Spleen (tissue), 11 donors: ENCODE data around the gene ETV4. TPM values are rescaled to one million over a fixed set of nuclear protein-coding genes. Genes with fewer than 3 reads are reported as not detected.

Source experiments
- DNase-seq: peaks from one replicate; pipeline ENCODE4 v3.0.0-alpha.2; 2020
- H3K27ac ChIP-seq, 8 donors: fragments of 200-600 bp; sonication (generic) in 7 of 8; 1 replicate in 4 of 8; 2 replicates in 4 of 8; pipeline versions ENCODE4 v1.5.0 to v1.8.0; 2016 to 2021; ENCODE audit warnings: inconsistent platforms in 4 of 8, mild to moderate bottlenecking in 4 of 8, moderate library complexity in 1 of 8
- H3K27me3 ChIP-seq, 7 donors: fragments of 200-600 bp; sonication (generic) in 6 of 7; replicated peaks in 1 of 7; 1 replicate in 4 of 7; 2 replicates in 3 of 7; pipeline versions ENCODE4 v1.5.0 to v1.8.0; 2016 to 2021; ENCODE audit warnings: inconsistent platforms in 3 of 7, mild to moderate bottlenecking in 1 of 7
- H3K36me3 ChIP-seq, 6 donors: fragments of 200-600 bp; sonication (generic) in 5 of 6; 1 replicate in 4 of 6; 2 replicates in 2 of 6; pipeline versions ENCODE4 v1.5.0 to v1.8.0; 2016 to 2021; ENCODE audit warnings: inconsistent platforms in 2 of 6
- H3K4me1 ChIP-seq, 6 donors: fragments of 200-600 bp; sonication (generic) in 5 of 6; 1 replicate in 3 of 6; 2 replicates in 3 of 6; pipeline versions ENCODE4 v1.5.0 to v1.8.0; 2016 to 2021; ENCODE audit warnings: inconsistent platforms in 3 of 6
- H3K4me3 ChIP-seq, 8 donors: fragments of 200-600 bp; sonication (generic) in 7 of 8; 1 replicate in 4 of 8; 2 replicates in 4 of 8; pipeline versions ENCODE4 v1.5.0 to v1.8.0; 2016 to 2021; ENCODE audit warnings: inconsistent platforms in 4 of 8, mild to moderate bottlenecking in 4 of 8, moderate library complexity in 2 of 8
- H3K9me3 ChIP-seq, 8 donors: fragments of 200-600 bp; sonication (generic) in 7 of 8; 1 replicate in 4 of 8; 2 replicates in 4 of 8; pipeline versions ENCODE4 v1.5.0 to v1.8.0; 2016 to 2021; ENCODE audit warnings: inconsistent platforms in 4 of 8
- POLR2A ChIP-seq, 3 donors: fragments of 450-650 bp; IDR thresholded peaks; one replicate each; pipeline ENCODE4 v1.5.1; 2017; ENCODE audit warnings: antibody characterized with exemption in 3 of 3, mild to moderate bottlenecking in 1 of 3
- POLR2AphosphoS5 ChIP-seq, 3 donors: sonication (generic); formaldehyde crosslinking; IDR thresholded peaks; one replicate each; pipeline ENCODE4 v1.5.1; 2017; ENCODE audit warnings: antibody characterized with exemption in 3 of 3
- WGBS, 5 donors: extraction: QIAGEN DNeasy Blood & Tissue Kit in 3 of 5; methylation state at CpG; one replicate each; pipeline versions ENCODE4 v1.1.5 to v1.1.7; 2013 to 2018; 5-methylcytosine and 5-hydroxymethylcytosine counted together
- intact Hi-C: fragments of 100-400 bp; cut with DNase I; formaldehyde crosslinking; loops from one replicate; pipeline ENCODE4 v1.15.0; 2023; ENCODE audit warnings: low total_unique reads
- polyA plus RNA-seq, 3 donors: library from polyadenylated mRNA; stranded (reverse); fragments of 200-250 nt; gene quantifications; one replicate each; pipeline ENCODE4 v1.2.1, GENCODE V29; 2013
- total RNA-seq, 7 donors: library from RNA; depleted of rRNA in 3 of 7; stranded (reverse); fragments of >200 nt in 3 of 7; fragmentation: NEBNext Ultra II Directional in 4 of 7; extraction: Animal tissue kit (Norgen Biotek cat#: 25700) in 4 of 7; gene quantifications; one replicate each; pipeline versions ENCODE4 v1.1.0 to v1.2.1, GENCODE V29; 2016 to 2021
- TF ChIP-seq, protein P1 (sequence below), 11 experiments: fragments of 200-600 bp in 7 of 11; fragments of 450-650 bp in 4 of 11; sonication (generic) in 4 of 11; IDR thresholded peaks in 8 of 11; conservative IDR thresholded peaks in 3 of 11; 1 replicate in 7 of 11; 2 replicates in 4 of 11; pipeline versions ENCODE4 v1.4.0 to v1.8.0; 2016 to 2021; ENCODE audit warnings: antibody characterized with exemption in 11 of 11, inconsistent platforms in 4 of 11, mild to moderate bottlenecking in 1 of 11
- donor health status: healthy with polysubstance abuse.
- donor health status: DM: no; HTN: no; CAD: no; lungs with moderate emphysema.
- donor health status: DM: no; HTN: no; CAD: no.
- donor health status: Bipolar disorder and iron deficiency.
- donor health status: healthy.
- donor health status: DM: no; HTN: no; CAD: no.
- donor health status: DM: yes; HTN: yes; CAD: no.

The ETV4 gene
- total and polyA plus RNA-seq, 10 donors = 0.17 to 0.97 (median 0.53) TPM; not detected in 3

DNA sequence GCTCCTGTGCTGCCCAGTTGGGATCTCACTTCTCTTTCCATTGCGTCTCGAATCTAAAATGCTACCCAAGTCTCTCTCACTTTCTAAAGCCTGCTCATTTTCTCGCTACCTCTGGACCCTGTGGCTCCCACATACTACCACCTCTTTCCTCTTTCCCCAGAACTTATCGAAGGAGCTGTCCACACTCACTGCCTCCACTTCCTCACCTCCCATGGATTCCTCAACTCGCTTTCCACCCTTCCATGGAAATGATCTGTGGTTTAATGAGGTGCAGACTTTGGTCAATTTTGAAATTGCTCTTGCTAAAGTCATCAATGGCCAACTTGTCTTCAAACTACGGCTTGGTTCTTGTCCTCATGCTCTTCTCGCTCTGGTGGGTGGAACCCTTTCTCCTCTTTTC, 37.2 kb upstream of the ETV4 start:
- no peaks in the 10 kb centered on the region for H3K27me3 ChIP-seq
- intact Hi-C loops = no loop called here
- 82 to 90% (median 85%) methylated on average over 7 of the region's 7 CpGs for WGBS, 5 donors
- H3K4me3 ChIP-seq = no peak overlapping the region
- H3K36me3 ChIP-seq = no peaks in the 10 kb centered on the region
- peaks cover 12 to 40% (median 30%) of the 10 kb centered on the region in 6 donors for H3K4me1 ChIP-seq
- TF ChIP-seq, protein P1, sequence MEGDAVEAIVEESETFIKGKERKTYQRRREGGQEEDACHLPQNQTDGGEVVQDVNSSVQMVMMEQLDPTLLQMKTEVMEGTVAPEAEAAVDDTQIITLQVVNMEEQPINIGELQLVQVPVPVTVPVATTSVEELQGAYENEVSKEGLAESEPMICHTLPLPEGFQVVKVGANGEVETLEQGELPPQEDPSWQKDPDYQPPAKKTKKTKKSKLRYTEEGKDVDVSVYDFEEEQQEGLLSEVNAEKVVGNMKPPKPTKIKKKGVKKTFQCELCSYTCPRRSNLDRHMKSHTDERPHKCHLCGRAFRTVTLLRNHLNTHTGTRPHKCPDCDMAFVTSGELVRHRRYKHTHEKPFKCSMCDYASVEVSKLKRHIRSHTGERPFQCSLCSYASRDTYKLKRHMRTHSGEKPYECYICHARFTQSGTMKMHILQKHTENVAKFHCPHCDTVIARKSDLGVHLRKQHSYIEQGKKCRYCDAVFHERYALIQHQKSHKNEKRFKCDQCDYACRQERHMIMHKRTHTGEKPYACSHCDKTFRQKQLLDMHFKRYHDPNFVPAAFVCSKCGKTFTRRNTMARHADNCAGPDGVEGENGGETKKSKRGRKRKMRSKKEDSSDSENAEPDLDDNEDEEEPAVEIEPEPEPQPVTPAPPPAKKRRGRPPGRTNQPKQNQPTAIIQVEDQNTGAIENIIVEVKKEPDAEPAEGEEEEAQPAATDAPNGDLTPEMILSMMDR (IDR thresholded peaks at IDR 0.05 in 8 of 11, conservative IDR thresholded peaks at IDR 0.05 in 3 of 11) = no peak
- TF ChIP-seq POLR2A (IDR thresholded peaks at IDR 0.05) = no peak
- TF ChIP-seq POLR2AphosphoS5 (IDR thresholded peaks at IDR 0.05) = no peak
- DNase-seq = no peak
- no peak overlapping the region for H3K27ac ChIP-seq
- H3K9me3 ChIP-seq = no peaks in the 10 kb centered on the region

DNA sequence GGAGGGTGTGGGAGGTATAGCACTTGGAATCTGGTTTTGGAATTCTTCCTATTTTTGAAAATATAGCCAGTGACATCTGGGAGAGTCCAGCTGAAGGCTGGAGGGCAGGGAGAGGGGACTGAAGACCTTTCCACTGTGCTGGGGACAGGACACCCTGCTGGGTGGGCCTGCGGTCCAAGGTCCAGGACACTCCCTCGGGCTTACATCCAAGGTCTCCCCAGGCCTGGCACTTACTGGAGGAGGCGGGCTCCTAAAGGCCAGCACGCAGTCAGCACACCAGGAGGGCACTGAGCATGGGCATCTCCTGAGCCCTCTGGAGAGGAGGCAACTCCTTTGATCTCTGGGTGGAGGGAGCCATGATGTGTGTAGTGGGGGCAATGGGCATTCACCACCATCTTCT, 35.5 kb upstream of the ETV4 start:
- Histone ChIP-seq H3K4me1 (peaks cover 19 to 53% (median 44%) of the 10 kb centered on the region in 6 donors), H3K27ac (peak overlapping the region in 7 of 8 donors; percentile 28 to 70 (median 47)), H3K4me3 (no peak overlapping the region), H3K9me3 (no peaks in the 10 kb centered on the region), H3K36me3 (no peaks in the 10 kb centered on the region), H3K27me3 (no peaks in the 10 kb centered on the region)
- WGBS, 5 donors = 48 to 81% (median 68%) methylated on average over 2 to 4 of the region's 4 CpGs
- no peak for TF ChIP-seq POLR2A (IDR thresholded peaks at IDR 0.05)
- peak in 2 of 3 donors; percentile 19 to 61 for TF ChIP-seq POLR2AphosphoS5 (IDR thresholded peaks at IDR 0.05)
- intact Hi-C loops = no loop called here
- DNase-seq = no peak

DNA sequence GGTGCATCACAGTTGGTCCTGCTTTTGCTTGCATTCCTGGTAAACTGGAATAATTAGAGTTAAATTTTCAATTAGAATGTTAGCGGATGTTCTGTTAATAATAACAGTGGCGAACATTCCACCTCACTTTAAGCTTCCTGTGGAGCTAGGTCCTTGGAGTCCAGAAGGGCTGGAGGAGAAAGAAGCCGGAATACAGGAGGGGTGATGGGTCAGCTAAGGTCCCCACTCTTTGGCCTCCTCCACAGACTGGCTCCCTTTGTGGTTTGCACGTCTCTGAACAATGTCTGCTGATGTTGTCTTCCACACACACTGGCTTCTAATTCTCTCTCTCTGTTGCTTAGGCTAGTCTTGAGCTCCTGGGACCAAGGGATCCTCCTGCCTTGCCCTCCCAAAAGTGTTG, 35.0 kb upstream of the ETV4 start:
- Histone ChIP-seq H3K36me3 (no peaks in the 10 kb centered on the region), H3K27me3 (no peaks in the 10 kb centered on the region), H3K4me1 (peaks cover 19 to 57% (median 46%) of the 10 kb centered on the region in 6 donors), H3K27ac (peak overlapping the region in 7 of 8 donors; percentile 28 to 70 (median 47)), H3K9me3 (no peaks in the 10 kb centered on the region), H3K4me3 (no peak overlapping the region)
- 62 to 78% (median 66%) methylated on average over 4 of the region's 4 CpGs for WGBS, 5 donors
- intact Hi-C loops = no loop called here
- no peak for TF ChIP-seq POLR2A (IDR thresholded peaks at IDR 0.05)
- no peak for TF ChIP-seq POLR2AphosphoS5 (IDR thresholded peaks at IDR 0.05)
- TF ChIP-seq, protein P1 (IDR thresholded peaks at IDR 0.05 in 8 of 11, conservative IDR thresholded peaks at IDR 0.05 in 3 of 11) = no peak
- no peak for DNase-seq

DNA sequence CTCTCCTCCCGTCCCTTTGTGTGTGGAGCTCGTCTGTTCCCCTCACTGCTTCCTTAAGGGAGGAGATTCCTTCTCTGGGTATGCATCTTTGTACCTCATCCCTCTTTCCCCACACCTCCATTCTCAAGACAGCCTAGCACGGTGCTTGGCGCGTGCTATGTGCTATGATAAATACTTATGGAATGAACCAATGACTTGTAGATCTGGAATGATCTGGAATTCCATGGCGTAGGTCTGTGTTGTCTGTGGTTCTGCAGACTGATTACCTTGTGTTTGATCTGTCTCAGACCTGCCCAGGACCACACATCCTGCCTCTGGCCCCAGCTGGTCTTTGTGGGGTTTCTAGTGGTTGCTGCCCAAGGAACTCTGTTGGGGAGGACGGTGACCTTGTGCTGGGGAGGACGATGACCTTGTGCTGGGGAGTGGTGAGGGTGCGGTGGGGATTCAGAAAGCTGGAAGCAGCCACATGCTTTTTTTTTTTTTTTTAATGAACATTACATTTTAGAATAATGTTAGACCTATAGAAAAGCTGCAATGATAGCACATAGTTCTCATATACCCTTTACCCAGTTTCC, 33.5 kb upstream of the ETV4 start:
- Histone ChIP-seq H3K4me1 (peaks cover 19 to 57% (median 46%) of the 10 kb centered on the region in 6 donors), H3K27ac (peak overlapping the region in 6 of 8 donors; percentile 63 to 81 (median 72)), H3K27me3 (peaks cover 0 to 5% (median 0%) of the 10 kb centered on the region in 7 donors), H3K4me3 (no peak overlapping the region), H3K9me3 (no peaks in the 10 kb centered on the region), H3K36me3 (no peaks in the 10 kb centered on the region)
- TF ChIP-seq POLR2A (IDR thresholded peaks at IDR 0.05) = no peak
- no peak for TF ChIP-seq POLR2AphosphoS5 (IDR thresholded peaks at IDR 0.05)
- TF ChIP-seq, protein P1 (IDR thresholded peaks at IDR 0.05 in 8 of 11, conservative IDR thresholded peaks at IDR 0.05 in 3 of 11) = no peak
- intact Hi-C loops = loop anchor here (10.0 kb wide), 1 partner anchor 185 kb away; no protein-coding TSS in a partner anchor
- no peak for DNase-seq
- 74 to 85% (median 84%) methylated on average over 9 of the region's 9 CpGs for WGBS, 5 donors
